Measurements from ENCODE around the gene IL33.

IL33 gene

DNA sequence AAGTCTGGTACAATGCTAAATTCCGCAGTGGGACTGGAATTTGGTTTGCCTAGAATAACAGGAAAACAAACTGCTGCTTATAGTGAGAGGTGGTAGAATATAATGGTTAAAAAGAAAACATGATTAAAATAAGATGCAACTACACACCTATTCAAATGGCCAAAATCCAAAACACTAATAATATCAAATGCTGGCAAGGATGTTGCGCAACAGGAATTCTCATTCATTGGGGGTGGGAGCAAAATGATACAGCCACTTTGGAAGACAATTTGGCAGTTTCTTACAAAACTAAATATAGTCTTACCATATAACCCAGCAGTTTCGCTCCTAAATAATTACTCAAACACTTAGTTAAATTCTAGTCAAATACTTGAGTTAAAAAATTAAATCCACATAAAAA is 61.8 kb downstream of the IL33 start:
- TF ChIP-seq TAF1 (IDR thresholded peaks at IDR 0.05; ENCODE audit: borderline replicate concordance, insufficient read depth, low read length) (no peak), SIN3A (IDR thresholded peaks at IDR 0.05; ENCODE audit: borderline replicate concordance, insufficient read depth, low read length) (no peak), FOXP2 (optimal IDR thresholded peaks at IDR 0.05; ENCODE audit: borderline replicate concordance, extremely low read depth, extremely low read length, insufficient read depth) (no peak), POLR2AphosphoS5 (IDR thresholded peaks at IDR 0.05; ENCODE audit: low read depth, low read length) (no peak)
- TF ChIP-seq, protein P1, sequence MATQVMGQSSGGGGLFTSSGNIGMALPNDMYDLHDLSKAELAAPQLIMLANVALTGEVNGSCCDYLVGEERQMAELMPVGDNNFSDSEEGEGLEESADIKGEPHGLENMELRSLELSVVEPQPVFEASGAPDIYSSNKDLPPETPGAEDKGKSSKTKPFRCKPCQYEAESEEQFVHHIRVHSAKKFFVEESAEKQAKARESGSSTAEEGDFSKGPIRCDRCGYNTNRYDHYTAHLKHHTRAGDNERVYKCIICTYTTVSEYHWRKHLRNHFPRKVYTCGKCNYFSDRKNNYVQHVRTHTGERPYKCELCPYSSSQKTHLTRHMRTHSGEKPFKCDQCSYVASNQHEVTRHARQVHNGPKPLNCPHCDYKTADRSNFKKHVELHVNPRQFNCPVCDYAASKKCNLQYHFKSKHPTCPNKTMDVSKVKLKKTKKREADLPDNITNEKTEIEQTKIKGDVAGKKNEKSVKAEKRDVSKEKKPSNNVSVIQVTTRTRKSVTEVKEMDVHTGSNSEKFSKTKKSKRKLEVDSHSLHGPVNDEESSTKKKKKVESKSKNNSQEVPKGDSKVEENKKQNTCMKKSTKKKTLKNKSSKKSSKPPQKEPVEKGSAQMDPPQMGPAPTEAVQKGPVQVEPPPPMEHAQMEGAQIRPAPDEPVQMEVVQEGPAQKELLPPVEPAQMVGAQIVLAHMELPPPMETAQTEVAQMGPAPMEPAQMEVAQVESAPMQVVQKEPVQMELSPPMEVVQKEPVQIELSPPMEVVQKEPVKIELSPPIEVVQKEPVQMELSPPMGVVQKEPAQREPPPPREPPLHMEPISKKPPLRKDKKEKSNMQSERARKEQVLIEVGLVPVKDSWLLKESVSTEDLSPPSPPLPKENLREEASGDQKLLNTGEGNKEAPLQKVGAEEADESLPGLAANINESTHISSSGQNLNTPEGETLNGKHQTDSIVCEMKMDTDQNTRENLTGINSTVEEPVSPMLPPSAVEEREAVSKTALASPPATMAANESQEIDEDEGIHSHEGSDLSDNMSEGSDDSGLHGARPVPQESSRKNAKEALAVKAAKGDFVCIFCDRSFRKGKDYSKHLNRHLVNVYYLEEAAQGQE (IDR thresholded peaks at IDR 0.05; ENCODE audit: insufficient read depth in 1 of 2, low read depth in 2 of 2, low read length in 2 of 2), result no peak

DNA sequence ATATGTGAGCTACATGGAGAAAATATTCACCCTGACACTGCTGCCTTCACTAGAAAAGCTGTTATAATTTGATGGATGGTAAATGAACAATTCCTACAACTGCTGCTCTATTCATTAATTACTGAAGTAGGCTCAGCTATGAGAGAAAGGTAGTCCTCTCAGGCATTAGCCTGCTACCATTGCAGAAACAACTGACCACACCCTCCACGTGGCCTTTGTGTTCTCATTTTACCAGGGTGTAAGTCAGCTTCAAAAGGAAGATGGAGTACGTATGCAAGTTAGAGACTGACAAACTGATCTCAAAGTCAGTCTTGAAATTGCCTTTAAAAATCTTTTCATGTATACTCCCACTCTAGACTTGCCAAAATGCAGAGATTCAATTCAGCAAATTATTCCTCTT is 86.3 kb downstream of the IL33 start:
- TF ChIP-seq POLR2AphosphoS5 (IDR thresholded peaks at IDR 0.05; ENCODE audit: low read depth, low read length), result no peak
- TF ChIP-seq TAF1 (IDR thresholded peaks at IDR 0.05; ENCODE audit: borderline replicate concordance, insufficient read depth, low read length), result no peak
- no peak for TF ChIP-seq FOXP2 (optimal IDR thresholded peaks at IDR 0.05; ENCODE audit: borderline replicate concordance, extremely low read depth, extremely low read length, insufficient read depth)
- TF ChIP-seq, protein P1 (IDR thresholded peaks at IDR 0.05; ENCODE audit: insufficient read depth in 1 of 2, low read depth in 2 of 2, low read length in 2 of 2), result no peak
- no peak for TF ChIP-seq SIN3A (IDR thresholded peaks at IDR 0.05; ENCODE audit: borderline replicate concordance, insufficient read depth, low read length)

DNA sequence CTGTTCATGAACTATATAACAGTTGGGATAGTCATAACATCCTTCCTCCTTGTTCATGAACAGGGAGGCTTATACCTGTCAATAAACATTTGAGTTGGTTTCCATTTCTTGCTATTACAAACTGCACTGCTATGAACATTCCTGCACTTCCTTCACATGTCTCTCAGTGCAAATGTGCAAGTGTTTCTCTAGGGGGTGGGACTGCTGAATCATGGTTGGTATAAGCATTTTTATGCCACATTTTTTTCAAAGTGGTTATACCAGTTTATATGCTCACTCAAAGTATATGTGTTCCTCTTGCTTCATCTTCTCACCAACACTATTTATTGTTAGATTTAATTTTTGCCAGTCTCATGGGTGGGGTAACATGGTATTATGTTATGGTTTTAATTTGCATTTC is 86.8 kb downstream of the IL33 start:
- no peak for TF ChIP-seq SIN3A (IDR thresholded peaks at IDR 0.05; ENCODE audit: borderline replicate concordance, insufficient read depth, low read length)
- TF ChIP-seq, protein P1 (IDR thresholded peaks at IDR 0.05; ENCODE audit: insufficient read depth in 1 of 2, low read depth in 2 of 2, low read length in 2 of 2), result no peak
- no peak for TF ChIP-seq POLR2AphosphoS5 (IDR thresholded peaks at IDR 0.05; ENCODE audit: low read depth, low read length)
- TF ChIP-seq FOXP2 (optimal IDR thresholded peaks at IDR 0.05; ENCODE audit: borderline replicate concordance, extremely low read depth, extremely low read length, insufficient read depth), result no peak
- no peak for TF ChIP-seq TAF1 (IDR thresholded peaks at IDR 0.05; ENCODE audit: borderline replicate concordance, insufficient read depth, low read length)

DNA sequence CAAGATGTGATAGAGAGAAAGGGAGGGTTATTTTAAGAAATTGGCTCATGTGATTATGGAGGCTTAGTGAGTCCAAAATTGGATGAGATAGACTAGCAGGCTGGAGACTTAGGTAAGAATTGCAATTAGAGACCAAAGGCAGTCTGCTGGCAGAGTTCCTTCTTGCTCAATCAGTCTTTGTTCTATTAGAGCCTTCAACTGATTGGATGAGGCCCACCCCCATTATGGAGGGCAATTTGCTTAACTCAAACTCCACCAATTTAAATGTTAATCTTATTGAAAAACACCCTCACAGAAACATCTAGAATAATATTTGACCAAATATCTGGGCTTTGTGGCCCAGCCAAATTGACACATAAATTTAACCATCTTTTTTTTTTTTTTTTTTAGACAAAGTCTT is 88.6 kb downstream of the IL33 start:
- no peak for TF ChIP-seq POLR2AphosphoS5 (IDR thresholded peaks at IDR 0.05; ENCODE audit: low read depth, low read length)
- TF ChIP-seq FOXP2 (optimal IDR thresholded peaks at IDR 0.05; ENCODE audit: borderline replicate concordance, extremely low read depth, extremely low read length, insufficient read depth), result no peak
- TF ChIP-seq SIN3A (IDR thresholded peaks at IDR 0.05; ENCODE audit: borderline replicate concordance, insufficient read depth, low read length), result no peak
- TF ChIP-seq, protein P1 (IDR thresholded peaks at IDR 0.05; ENCODE audit: insufficient read depth in 1 of 2, low read depth in 2 of 2, low read length in 2 of 2), result no peak
- TF ChIP-seq TAF1 (IDR thresholded peaks at IDR 0.05; ENCODE audit: borderline replicate concordance, insufficient read depth, low read length), result no peak
